ENCODE results near the gene C10orf71.

Gene C10orf71

DNA sequence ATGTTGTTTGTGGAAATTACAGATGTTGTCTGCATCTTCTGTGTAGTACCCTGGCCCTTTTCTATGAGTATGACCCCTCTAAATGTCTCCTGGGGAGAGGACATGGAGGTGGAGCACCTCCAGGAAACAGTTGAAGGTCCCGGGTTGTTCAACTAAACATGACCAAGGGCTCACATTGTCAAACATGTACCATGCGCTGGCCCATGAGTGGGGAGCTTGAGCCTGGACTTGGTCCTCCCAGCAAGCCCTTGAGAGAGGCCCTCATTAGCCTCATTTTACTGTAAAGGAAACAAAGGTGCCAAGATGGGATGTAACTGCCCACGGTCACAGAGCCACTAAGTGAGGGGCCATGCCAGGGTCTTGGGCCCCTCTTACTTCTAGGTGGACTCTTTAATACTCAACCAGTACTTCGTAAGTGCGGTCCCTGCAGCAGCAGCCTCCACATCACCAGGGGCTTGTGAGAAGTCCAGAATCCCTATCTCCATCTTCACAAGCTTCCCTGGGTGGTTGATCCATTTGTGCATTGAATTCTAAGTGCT is 31.2 kb downstream of the C10orf71 start:
- no peak overlapping the region for H3K4me3 ChIP-seq (ENCODE audit: low read depth, low read length)
- DNase-seq (ENCODE audit: low read depth), result no peak
- TF ChIP-seq, protein P1, sequence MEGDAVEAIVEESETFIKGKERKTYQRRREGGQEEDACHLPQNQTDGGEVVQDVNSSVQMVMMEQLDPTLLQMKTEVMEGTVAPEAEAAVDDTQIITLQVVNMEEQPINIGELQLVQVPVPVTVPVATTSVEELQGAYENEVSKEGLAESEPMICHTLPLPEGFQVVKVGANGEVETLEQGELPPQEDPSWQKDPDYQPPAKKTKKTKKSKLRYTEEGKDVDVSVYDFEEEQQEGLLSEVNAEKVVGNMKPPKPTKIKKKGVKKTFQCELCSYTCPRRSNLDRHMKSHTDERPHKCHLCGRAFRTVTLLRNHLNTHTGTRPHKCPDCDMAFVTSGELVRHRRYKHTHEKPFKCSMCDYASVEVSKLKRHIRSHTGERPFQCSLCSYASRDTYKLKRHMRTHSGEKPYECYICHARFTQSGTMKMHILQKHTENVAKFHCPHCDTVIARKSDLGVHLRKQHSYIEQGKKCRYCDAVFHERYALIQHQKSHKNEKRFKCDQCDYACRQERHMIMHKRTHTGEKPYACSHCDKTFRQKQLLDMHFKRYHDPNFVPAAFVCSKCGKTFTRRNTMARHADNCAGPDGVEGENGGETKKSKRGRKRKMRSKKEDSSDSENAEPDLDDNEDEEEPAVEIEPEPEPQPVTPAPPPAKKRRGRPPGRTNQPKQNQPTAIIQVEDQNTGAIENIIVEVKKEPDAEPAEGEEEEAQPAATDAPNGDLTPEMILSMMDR (IDR thresholded peaks at IDR 0.05; ENCODE audit: low read depth, low read length, missing control alignments), result no peak

DNA sequence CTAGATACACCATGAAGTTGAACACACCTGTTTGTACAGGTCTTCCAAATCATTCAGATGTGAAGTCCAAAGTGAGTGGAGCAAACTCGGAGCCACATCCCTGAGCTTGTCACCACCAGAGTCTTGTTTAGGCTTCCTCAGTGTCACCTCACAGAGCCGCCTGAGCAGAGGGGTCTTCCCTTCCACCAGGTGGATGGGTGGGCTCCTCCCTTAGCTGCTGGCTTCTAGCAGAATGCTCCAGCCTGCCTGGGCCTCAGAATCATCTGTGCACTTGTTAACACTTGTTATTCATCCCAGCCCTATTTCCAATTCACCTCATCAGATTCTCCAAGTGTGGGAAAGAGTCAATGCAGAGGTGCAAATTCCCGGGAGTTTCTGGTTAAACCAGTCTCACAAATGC is 32.5 kb downstream of the C10orf71 start:
- TF ChIP-seq, protein P1 (IDR thresholded peaks at IDR 0.05; ENCODE audit: low read depth, low read length, missing control alignments), result no peak
- no peak overlapping the region for H3K4me3 ChIP-seq (ENCODE audit: low read depth, low read length)
- no peak for DNase-seq (ENCODE audit: low read depth)

DNA sequence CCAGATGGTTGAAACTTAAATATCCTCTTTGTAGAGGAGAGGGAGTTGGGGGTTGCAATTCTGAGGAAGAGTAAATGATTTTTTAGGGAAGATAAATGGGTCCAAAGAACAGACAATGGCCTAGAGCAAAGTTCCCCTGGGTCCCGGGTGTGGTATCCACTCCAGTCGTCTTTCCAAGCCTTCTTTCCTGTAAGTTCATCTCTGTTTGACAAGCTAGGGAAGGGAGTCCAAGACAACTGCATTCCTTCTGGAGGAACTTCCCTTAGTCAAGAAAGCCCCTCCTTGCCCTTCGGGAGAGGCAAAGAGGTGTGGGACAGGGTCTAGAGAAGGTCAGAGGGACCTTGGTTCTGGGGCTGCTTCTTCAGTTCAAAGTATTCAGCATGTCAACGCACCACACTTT is 33.4 kb downstream of the C10orf71 start:
- no peak overlapping the region for H3K4me3 ChIP-seq (ENCODE audit: low read depth, low read length)
- TF ChIP-seq, protein P1 (IDR thresholded peaks at IDR 0.05; ENCODE audit: low read depth, low read length, missing control alignments), result no peak
- no peak for DNase-seq (ENCODE audit: low read depth)

DNA sequence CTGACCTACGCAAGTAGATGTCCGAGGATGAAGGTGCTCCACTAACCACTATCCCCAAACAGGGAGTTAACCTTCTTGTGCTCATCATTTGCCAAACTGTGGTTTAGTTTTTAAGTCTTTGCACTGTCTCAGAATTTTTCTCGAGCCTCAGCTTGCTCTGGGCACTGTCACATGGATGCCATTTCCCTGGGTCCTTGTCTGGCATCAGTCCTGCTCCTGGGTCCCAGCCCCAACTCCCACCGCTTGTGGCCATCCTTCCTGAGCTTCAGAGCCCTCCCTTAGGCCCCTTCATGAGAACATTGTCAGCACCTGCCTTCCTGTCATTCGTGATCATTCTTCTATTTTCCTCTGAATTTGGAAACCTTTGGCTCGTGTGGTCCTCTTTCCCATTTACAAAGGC is 33.8 kb downstream of the C10orf71 start:
- H3K4me3 ChIP-seq (ENCODE audit: low read depth, low read length), result no peak overlapping the region
- TF ChIP-seq, protein P1 (IDR thresholded peaks at IDR 0.05; ENCODE audit: low read depth, low read length, missing control alignments), result no peak
- DNase-seq (ENCODE audit: low read depth), result no peak

DNA sequence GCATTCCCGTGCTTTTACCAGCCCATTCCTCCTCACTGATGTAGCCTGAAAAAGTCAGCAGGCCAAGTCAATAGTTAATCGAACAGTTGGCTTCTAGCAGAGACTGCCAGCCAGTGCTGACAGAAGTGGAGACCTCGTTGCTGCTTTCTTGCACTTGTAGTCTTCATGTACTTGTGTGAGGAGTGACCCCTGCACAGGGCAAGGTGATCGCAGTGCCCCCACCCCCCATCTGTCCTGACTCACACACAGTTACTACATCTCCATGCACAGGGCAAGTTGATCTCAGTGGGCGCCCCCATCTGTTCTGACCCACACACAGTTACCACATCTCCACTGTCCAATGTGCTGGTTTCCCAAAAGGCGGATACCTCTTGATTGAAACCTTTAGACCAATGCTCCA is 34.2 kb downstream of the C10orf71 start:
- TF ChIP-seq, protein P1 (IDR thresholded peaks at IDR 0.05; ENCODE audit: low read depth, low read length, missing control alignments), result no peak
- no peak overlapping the region for H3K4me3 ChIP-seq (ENCODE audit: low read depth, low read length)
- no peak for DNase-seq (ENCODE audit: low read depth)

DNA sequence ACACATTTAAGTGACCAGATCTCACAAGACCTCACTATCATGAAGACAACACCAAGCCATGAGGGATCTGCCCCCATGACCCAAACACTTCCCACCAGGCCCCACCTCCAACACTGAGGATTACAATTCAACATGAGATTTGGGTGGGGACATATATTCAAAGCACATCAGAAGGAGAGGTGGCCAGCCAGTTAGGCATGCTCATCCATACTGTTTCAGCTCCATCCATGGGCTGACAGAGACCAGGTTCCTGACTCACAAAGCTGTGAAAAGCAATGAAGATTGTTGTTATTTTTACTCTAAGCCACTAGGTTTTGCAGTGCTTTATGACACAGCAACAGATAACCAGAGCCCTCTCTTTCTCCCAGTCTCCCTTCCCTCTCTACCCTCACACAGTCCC is 36.0 kb downstream of the C10orf71 start:
- no peak for DNase-seq (ENCODE audit: low read depth)
- TF ChIP-seq, protein P1 (IDR thresholded peaks at IDR 0.05; ENCODE audit: low read depth, low read length, missing control alignments), result no peak
- H3K4me3 ChIP-seq (ENCODE audit: low read depth, low read length), result no peak overlapping the region

DNA sequence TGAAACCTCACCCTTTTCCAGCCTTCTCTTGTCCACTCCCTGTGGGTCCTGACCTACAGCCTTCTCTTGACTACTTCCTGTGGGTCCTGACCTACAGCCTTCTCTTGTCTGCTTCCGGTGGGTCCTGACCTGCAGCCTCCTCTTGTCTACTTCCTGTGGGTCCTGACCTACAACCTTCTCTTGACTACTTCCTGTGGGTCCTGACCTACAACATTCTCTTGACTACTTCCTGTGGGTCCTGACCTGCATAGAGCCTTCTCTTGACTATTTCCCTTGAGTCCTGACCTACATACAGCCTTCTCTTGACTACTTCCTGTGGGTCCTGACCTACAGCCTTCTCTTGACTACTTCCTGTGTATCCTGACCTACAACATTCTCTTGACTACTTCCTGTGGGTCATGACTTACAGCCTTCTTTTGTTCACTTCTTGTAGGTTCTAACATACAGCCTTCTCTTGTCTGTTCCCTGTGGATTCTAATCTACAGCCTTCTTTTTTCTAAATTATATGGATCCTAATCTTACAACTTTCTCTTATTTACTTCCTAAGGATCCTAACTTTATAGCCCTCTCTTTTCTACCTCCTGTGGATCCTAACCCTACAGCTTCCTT is 36.5 kb downstream of the C10orf71 start:
- TF ChIP-seq, protein P1 (IDR thresholded peaks at IDR 0.05; ENCODE audit: low read depth, low read length, missing control alignments), result no peak
- no peak for DNase-seq (ENCODE audit: low read depth)
- H3K4me3 ChIP-seq (ENCODE audit: low read depth, low read length), result no peak overlapping the region
